SK-N-MC (cell line): ENCODE results near the gene GALNT5.

Experiments
- EZH2 ChIP-seq: fragments of 200-600 bp; sonication (generic); IDR thresholded peaks from one replicate; pipeline ENCODE4 v1.6.1; 2017; ENCODE audit warnings: antibody characterized with exemption
- POLR2AphosphoS5 ChIP-seq: IDR thresholded peaks from 2 replicates; pipeline ENCODE4 v1.6.1; 2012; ENCODE audit warnings: mild to moderate bottlenecking, low read depth, low read length, borderline replicate concordance

DNA sequence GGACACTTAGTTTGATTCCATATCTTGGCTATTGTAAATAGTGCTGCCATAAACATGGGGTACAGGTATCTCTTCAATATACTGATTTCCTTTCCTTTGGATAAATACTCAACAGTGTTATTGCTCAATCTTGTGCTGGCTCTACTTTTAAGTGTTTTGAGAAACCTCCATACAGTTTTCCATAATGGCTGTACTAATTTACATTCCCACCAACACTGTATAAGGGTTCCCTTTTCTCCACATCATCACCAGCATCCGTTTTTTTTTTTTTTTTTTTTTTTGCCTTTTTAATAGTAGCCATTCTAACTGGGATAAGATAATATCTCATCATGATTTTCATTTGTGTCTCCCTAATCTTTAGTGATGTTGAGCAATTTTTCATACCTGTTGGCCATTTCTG lies 29.9 kb upstream of the GALNT5 start:
- no peak for TF ChIP-seq EZH2
- TF ChIP-seq POLR2AphosphoS5 = no peak
